HepG2 (cell line): ENCODE data around the gene XKR7. TPM values are rescaled to one million over a fixed set of nuclear protein-coding genes. Genes with fewer than 3 reads are reported as not detected.

Source experiments
- ATAC-seq: fragments of 200-7000 bp; cut with Tn5 transposase; 3 replicates; pipeline ENCODE4 v1.9.1; 2020; ENCODE audit warnings: mild to moderate bottlenecking, moderate library complexity
- BruUV-seq: library from RNA; stranded (reverse); fragments of 400-500 nt; replicated peaks from 2 replicates; lab custom pipeline; 2021; lab: Mats Ljungman, UMichigan
- CTCF ChIA-PET: fragments of 300-600 bp; formaldehyde crosslinking; extraction: SDS; loops from one replicate; lab custom pipeline; 2021; ENCODE audit warnings: low total read pairs, inconsistent platforms, low intra/inter-chr PET ratio; lab: Yijun Ruan, JAX
- POLR2A ChIA-PET: fragments of 350-600 bp; sonication (Branson Sonifier 250); formaldehyde crosslinking; loops from one replicate; lab custom pipeline; 2020; ENCODE audit warnings: antibody characterized with exemption, inconsistent platforms; lab: Yijun Ruan, JAX
- DNase-seq: peaks from one replicate; pipeline ENCODE4 v3.0.0-alpha.2; 2015; ENCODE audit warnings: low spot score
- FAIRE-seq: peaks from 3 replicates; lab custom pipeline; 2011; peaks lifted over from hg19 to GRCh38; lab: Jason Lieb, UNC
- H2AFZ ChIP-seq: one replicate; pipeline ENCODE4 v1.6.1; 2011; ENCODE audit warnings: low read length, inconsistent platforms
- H3K27ac ChIP-seq: fragments of 300-600 bp; 3 replicates; pipeline ENCODE4 v1.8.0; 2011; ENCODE audit warnings: mixed run types, mild to moderate bottlenecking, mixed read lengths, low read length, inconsistent platforms; ENCODE audit not compliant: insufficient read depth; ENCODE audit errors: extremely low read length
- H3K27me3 ChIP-seq, 2 experiments: fragments of 200-600 bp in 1 of 2; 2 replicates in 1 of 2; 3 replicates in 1 of 2; pipeline versions ENCODE4 v1.6.0 to v1.8.0; 2011; ENCODE audit warnings: low read length in 2 of 2, mild to moderate bottlenecking in 2 of 2, moderate library complexity in 2 of 2, inconsistent platforms in 1 of 2; ENCODE audit not compliant: insufficient read depth in 2 of 2, control insufficient read depth in 1 of 2
- H3K36me3 ChIP-seq, 2 experiments: fragments of 200-600 bp in 1 of 2; replicated peaks in 1 of 2; 2 replicates in 1 of 2; 3 replicates in 1 of 2; pipeline versions ENCODE4 v1.5.1 to v1.8.0; 2011; ENCODE audit warnings: low read length in 2 of 2, inconsistent platforms in 1 of 2; ENCODE audit not compliant: insufficient read depth in 2 of 2, control insufficient read depth in 1 of 2
- H3K4me1 ChIP-seq: 2 replicates; pipeline ENCODE4 v1.5.1; 2012; ENCODE audit warnings: low read length, inconsistent platforms; ENCODE audit not compliant: insufficient read depth
- H3K4me2 ChIP-seq: 2 replicates; pipeline ENCODE4 v1.6.0; 2011; ENCODE audit warnings: low read depth, low read length, inconsistent platforms
- H3K4me3 ChIP-seq, 3 experiments: fragments of 200-600 bp in 1 of 3; sonication (generic), shearing (Covaris generic) in 1 of 3; replicated peaks in 1 of 3; 2 replicates each; pipeline ENCODE4 v1.5.1; 2011 to 2016; ENCODE audit warnings: low read length in 3 of 3, inconsistent platforms in 2 of 3, low read depth in 2 of 3, mild to moderate bottlenecking in 2 of 3, control low read depth in 1 of 3, mixed read lengths in 1 of 3; ENCODE audit not compliant: insufficient read depth in 1 of 3
- H3K79me2 ChIP-seq: one replicate; pipeline ENCODE4 v1.6.1; 2011; ENCODE audit warnings: low read length, inconsistent platforms; ENCODE audit not compliant: insufficient read depth
- H3K9ac ChIP-seq: 2 replicates; pipeline ENCODE4 v1.6.0; 2011; ENCODE audit warnings: mild to moderate bottlenecking, low read depth, low read length, inconsistent platforms; ENCODE audit not compliant: insufficient read depth
- H3K9me3 ChIP-seq: 2 replicates; pipeline ENCODE4 v1.5.1; 2012; ENCODE audit warnings: mild to moderate bottlenecking, low read length
- H4K20me1 ChIP-seq: 2 replicates; pipeline ENCODE4 v1.6.0; 2011; ENCODE audit warnings: inconsistent platforms, mild to moderate bottlenecking, low read length, moderate library complexity; ENCODE audit not compliant: insufficient read depth
- CBFB ChIP-seq: sonication (generic); formaldehyde crosslinking; IDR thresholded peaks from 2 replicates; pipeline ENCODE4 v1.4.0; 2020; ENCODE audit warnings: missing genetic modification reagents
- MEIS1 ChIP-seq: sonication (generic); formaldehyde crosslinking; IDR thresholded peaks from 2 replicates; pipeline ENCODE4 v1.9.0; 2021; ENCODE audit warnings: mild to moderate bottlenecking, missing genetic modification reagents, moderate library complexity, borderline replicate concordance
- RNF2 ChIP-seq: fragments of 450-650 bp; conservative IDR thresholded peaks from 2 replicates; pipeline ENCODE4 v1.6.1; 2016; ENCODE audit warnings: low read depth
- ZNF674 ChIP-seq: sonication (generic); formaldehyde crosslinking; IDR thresholded peaks from 2 replicates; pipeline ENCODE4 v1.5.0; 2020; ENCODE audit warnings: low read depth, mild to moderate bottlenecking, missing genetic modification reagents
- WGBS: methylation state at CpG from one replicate; pipeline ENCODE4 v1.1.6; 2017; ENCODE audit warnings: low lambda C conversion rate; 5-methylcytosine and 5-hydroxymethylcytosine counted together
- in situ Hi-C: cut with HindIII; loops from 2 replicates; pipeline ENCODE4 v1.10.0; 2017; ENCODE audit warnings: low pct_unique_long_range_greater_than_20kb; ENCODE audit not compliant: extremely low pct_ligation_motif_present
- intact Hi-C: fragments of 100-400 bp; cut with micrococcal nuclease; formaldehyde crosslinking; loops from one replicate; pipeline ENCODE4 v1.10.0; 2022; ENCODE audit not compliant: unreplicated experiment
- polyA plus RNA-seq, 8 experiments: library from polyadenylated mRNA; depleted of rRNA in 3 of 8; stranded (reverse) in 7 of 8; unstranded in 1 of 8; fragments of >200 nt; fragmentation: Illumina TruSeq in 4 of 8; extraction: Trizol in 4 of 8; gene quantifications; 2 replicates each; pipeline versions ENCODE4 v1.2.1 to v1.2.3, GENCODE V29; 2011 to 2016; ENCODE audit warnings: low read depth in 4 of 8, missing spikeins in 1 of 8, mixed read lengths in 1 of 8; ENCODE audit not compliant: insufficient read depth in 1 of 8
- total RNA-seq, 5 experiments: library from RNA; depleted of rRNA; stranded (reverse); fragments of >200 nt; fragmentation: Illumina TruSeq; extraction: Trizol; gene quantifications; 2 replicates each; pipeline ENCODE4 v1.2.3, GENCODE V29; 2016; ENCODE audit warnings: low read depth in 1 of 5
- TF ChIP-seq, protein P1 (sequence below): sonication (generic); formaldehyde crosslinking; conservative IDR thresholded peaks from 2 replicates; pipeline ENCODE4 v1.8.0; 2022; ENCODE audit warnings: low read depth, missing genetic modification reagents
- TF ChIP-seq, protein P2 (sequence below): sonication (generic); formaldehyde crosslinking; IDR thresholded peaks from 2 replicates; pipeline ENCODE4 v1.4.0; 2020; ENCODE audit warnings: missing genetic modification reagents
- TF ChIP-seq, protein P3 (sequence below), 2 experiments: sonication (generic) in 1 of 2; formaldehyde crosslinking in 1 of 2; IDR thresholded peaks; 2 replicates each; pipeline versions ENCODE4 v1.4.0 to v1.6.1; 2016 to 2020; ENCODE audit warnings: borderline replicate concordance in 1 of 2, low read depth in 1 of 2, mild to moderate bottlenecking in 1 of 2, missing genetic modification reagents in 1 of 2
- TF ChIP-seq, protein P4 (sequence below): sonication (generic); formaldehyde crosslinking; IDR thresholded peaks from 2 replicates; pipeline ENCODE4 v1.4.0; 2020; ENCODE audit warnings: missing genetic modification reagents, borderline replicate concordance

The XKR7 gene
- total and polyA plus RNA-seq, 2 of the 13 experiments (the other 11 are each of a cell fraction or from before 2014, with no cell fraction given): not detected

DNA sequence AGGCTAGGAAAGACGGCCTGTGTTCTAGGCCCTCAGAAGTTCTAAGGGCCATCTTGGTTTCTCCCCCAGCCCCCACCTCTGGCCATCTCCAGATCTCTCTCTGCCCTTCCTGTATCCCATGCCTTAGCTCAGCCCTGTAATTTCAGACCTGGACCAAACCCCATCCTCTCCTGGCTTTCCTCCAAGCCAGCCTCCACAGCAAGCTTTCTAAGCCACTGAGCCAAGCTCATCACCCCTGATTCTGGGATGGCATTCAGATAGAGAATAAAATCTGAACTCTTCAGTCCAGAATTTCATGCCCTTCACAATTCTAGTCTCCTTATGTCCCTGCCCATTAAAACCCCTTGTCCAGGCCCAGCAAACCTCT is 23.4 kb downstream of the XKR7 start:
- no peak for DNase-seq
- H3K4me1 ChIP-seq: no peaks in the 10 kb centered on the region
- FAIRE-seq: no peak
- WGBS: 12% methylated on average over 1 of the region's 1 CpG
- H4K20me1 ChIP-seq: peaks cover 6% of the 10 kb centered on the region; the same call in 1 of the 2 replicates
- peaks cover 8 to 46% of the 10 kb centered on the region in 2 experiments; a peak in 4 of 5 replicates for H3K27me3 ChIP-seq
- no TSS peak for BruUV-seq
- H3K27ac ChIP-seq: no peak overlapping the region
- intact Hi-C loops: no loop called here
- ChIA-PET CTCF (no interaction called here), POLR2A (no interaction called here)
- H3K4me2 ChIP-seq: no peak overlapping the region
- no peak overlapping the region for H2AFZ ChIP-seq
- no peaks in the 10 kb centered on the region for H3K9me3 ChIP-seq
- H3K36me3 ChIP-seq: no peaks in the 10 kb centered on the region
- in situ Hi-C loops: no loop called here
- ATAC-seq: no peak
- no peak overlapping the region for H3K4me3 ChIP-seq
- H3K79me2 ChIP-seq: no peaks in the 10 kb centered on the region
- no peak overlapping the region for H3K9ac ChIP-seq
- TF ChIP-seq, protein P1, sequence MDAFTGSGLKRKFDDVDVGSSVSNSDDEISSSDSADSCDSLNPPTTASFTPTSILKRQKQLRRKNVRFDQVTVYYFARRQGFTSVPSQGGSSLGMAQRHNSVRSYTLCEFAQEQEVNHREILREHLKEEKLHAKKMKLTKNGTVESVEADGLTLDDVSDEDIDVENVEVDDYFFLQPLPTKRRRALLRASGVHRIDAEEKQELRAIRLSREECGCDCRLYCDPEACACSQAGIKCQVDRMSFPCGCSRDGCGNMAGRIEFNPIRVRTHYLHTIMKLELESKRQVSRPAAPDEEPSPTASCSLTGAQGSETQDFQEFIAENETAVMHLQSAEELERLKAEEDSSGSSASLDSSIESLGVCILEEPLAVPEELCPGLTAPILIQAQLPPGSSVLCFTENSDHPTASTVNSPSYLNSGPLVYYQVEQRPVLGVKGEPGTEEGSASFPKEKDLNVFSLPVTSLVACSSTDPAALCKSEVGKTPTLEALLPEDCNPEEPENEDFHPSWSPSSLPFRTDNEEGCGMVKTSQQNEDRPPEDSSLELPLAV (CRISPR knock-in tag): no peak
- TF ChIP-seq RNF2 (no peak), CBFB (CRISPR knock-in tag) (no peak), MEIS1 (CRISPR knock-in tag) (no peak), ZNF674 (CRISPR knock-in tag) (no peak)
- TF ChIP-seq, protein P2, sequence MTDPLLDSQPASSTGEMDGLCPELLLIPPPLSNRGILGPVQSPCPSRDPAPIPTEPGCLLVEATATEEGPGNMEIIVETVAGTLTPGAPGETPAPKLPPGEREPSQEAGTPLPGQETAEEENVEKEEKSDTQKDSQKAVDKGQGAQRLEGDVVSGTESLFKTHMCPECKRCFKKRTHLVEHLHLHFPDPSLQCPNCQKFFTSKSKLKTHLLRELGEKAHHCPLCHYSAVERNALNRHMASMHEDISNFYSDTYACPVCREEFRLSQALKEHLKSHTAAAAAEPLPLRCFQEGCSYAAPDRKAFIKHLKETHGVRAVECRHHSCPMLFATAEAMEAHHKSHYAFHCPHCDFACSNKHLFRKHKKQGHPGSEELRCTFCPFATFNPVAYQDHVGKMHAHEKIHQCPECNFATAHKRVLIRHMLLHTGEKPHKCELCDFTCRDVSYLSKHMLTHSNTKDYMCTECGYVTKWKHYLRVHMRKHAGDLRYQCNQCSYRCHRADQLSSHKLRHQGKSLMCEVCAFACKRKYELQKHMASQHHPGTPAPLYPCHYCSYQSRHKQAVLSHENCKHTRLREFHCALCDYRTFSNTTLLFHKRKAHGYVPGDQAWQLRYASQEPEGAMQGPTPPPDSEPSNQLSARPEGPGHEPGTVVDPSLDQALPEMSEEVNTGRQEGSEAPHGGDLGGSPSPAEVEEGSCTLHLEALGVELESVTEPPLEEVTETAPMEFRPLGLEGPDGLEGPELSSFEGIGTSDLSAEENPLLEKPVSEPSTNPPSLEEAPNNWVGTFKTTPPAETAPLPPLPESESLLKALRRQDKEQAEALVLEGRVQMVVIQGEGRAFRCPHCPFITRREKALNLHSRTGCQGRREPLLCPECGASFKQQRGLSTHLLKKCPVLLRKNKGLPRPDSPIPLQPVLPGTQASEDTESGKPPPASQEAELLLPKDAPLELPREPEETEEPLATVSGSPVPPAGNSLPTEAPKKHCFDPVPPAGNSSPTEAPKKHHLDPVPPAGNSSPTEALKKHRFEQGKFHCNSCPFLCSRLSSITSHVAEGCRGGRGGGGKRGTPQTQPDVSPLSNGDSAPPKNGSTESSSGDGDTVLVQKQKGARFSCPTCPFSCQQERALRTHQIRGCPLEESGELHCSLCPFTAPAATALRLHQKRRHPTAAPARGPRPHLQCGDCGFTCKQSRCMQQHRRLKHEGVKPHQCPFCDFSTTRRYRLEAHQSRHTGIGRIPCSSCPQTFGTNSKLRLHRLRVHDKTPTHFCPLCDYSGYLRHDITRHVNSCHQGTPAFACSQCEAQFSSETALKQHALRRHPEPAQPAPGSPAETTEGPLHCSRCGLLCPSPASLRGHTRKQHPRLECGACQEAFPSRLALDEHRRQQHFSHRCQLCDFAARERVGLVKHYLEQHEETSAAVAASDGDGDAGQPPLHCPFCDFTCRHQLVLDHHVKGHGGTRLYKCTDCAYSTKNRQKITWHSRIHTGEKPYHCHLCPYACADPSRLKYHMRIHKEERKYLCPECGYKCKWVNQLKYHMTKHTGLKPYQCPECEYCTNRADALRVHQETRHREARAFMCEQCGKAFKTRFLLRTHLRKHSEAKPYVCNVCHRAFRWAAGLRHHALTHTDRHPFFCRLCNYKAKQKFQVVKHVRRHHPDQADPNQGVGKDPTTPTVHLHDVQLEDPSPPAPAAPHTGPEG (CRISPR knock-in tag): no peak
- TF ChIP-seq, protein P3, sequence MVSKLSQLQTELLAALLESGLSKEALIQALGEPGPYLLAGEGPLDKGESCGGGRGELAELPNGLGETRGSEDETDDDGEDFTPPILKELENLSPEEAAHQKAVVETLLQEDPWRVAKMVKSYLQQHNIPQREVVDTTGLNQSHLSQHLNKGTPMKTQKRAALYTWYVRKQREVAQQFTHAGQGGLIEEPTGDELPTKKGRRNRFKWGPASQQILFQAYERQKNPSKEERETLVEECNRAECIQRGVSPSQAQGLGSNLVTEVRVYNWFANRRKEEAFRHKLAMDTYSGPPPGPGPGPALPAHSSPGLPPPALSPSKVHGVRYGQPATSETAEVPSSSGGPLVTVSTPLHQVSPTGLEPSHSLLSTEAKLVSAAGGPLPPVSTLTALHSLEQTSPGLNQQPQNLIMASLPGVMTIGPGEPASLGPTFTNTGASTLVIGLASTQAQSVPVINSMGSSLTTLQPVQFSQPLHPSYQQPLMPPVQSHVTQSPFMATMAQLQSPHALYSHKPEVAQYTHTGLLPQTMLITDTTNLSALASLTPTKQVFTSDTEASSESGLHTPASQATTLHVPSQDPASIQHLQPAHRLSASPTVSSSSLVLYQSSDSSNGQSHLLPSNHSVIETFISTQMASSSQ (IDR thresholded peaks at IDR 0.05; ENCODE audit: low read depth): no peak
- TF ChIP-seq, protein P3 (CRISPR knock-in tag; IDR thresholded peaks at IDR 0.05; ENCODE audit: borderline replicate concordance): no peak
- TF ChIP-seq, protein P4, sequence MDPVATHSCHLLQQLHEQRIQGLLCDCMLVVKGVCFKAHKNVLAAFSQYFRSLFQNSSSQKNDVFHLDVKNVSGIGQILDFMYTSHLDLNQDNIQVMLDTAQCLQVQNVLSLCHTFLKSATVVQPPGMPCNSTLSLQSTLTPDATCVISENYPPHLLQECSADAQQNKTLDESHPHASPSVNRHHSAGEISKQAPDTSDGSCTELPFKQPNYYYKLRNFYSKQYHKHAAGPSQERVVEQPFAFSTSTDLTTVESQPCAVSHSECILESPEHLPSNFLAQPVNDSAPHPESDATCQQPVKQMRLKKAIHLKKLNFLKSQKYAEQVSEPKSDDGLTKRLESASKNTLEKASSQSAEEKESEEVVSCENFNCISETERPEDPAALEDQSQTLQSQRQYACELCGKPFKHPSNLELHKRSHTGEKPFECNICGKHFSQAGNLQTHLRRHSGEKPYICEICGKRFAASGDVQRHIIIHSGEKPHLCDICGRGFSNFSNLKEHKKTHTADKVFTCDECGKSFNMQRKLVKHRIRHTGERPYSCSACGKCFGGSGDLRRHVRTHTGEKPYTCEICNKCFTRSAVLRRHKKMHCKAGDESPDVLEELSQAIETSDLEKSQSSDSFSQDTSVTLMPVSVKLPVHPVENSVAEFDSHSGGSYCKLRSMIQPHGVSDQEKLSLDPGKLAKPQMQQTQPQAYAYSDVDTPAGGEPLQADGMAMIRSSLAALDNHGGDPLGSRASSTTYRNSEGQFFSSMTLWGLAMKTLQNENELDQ (CRISPR knock-in tag): no peak
